ENCODE measurements around the gene ZNF511. TPM values are rescaled to one million over a fixed set of nuclear protein-coding genes. Genes with fewer than 3 reads are reported as not detected.

Gene ZNF511
- total and polyA plus RNA-seq, 2 of the 4 experiments (the other 2 are of a cell fraction), result 13.6 to 32.6 TPM

DNA sequence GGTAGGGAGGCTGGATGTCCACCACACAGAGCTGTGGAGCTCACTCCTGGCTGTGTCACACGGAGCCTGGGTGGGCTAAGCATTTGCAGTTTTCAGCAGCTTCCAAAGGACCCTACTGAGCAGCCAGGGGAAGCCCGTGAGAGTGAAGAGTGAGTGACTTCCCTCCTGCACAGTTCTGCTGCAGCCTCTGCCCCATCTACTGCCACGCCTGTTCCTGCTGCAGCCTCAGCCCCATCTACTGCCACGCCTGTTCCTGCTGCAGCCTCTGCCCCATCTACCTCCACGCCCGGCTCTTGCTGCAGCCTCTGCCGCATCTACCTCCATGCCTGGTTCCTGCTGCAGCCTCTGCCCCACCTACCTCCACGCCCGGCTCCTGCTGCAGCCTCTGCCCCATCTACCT, 44.3 kb upstream of the ZNF511 start:
- H4K8ac ChIP-seq (ENCODE audit: low read depth in 2 of 2, low read length in 2 of 2), result no peak overlapping the region
- no peak overlapping the region for H3K4ac ChIP-seq (ENCODE audit: low read depth, low read length)
- 78% methylated on average over 5 of the region's 9 CpGs; no CpG with 5 or more reads in 1 of the 2 experiments for WGBS, 2 experiments (ENCODE audit: extremely low coverage in 2 of 2, insufficient read length in 1 of 2)
- no peak overlapping the region for H3K18ac ChIP-seq (ENCODE audit: low read depth, low read length)
- no peak overlapping the region for H2BK5ac ChIP-seq (ENCODE audit: low read depth, low read length, poor library complexity, severe bottlenecking)
- CTCF ChIA-PET, result no interaction called here
- no peak overlapping the region for H3K4me3 ChIP-seq (ENCODE audit: insufficient read depth, low read depth, low read length)
- H3K79me1 ChIP-seq (ENCODE audit: low read depth in 1 of 2, low read length in 2 of 2), result peaks cover 0 to 4% of the 10 kb centered on the region in 2 experiments; a peak in 1 of 4 replicates
- no peaks in the 10 kb centered on the region for H3K36me3 ChIP-seq (ENCODE audit: control insufficient read depth, insufficient read depth, low read length)
- H3K27me3 ChIP-seq (ENCODE audit: control insufficient read depth, insufficient read depth, low read length), result no peaks in the 10 kb centered on the region; the same call in 1 of the 2 replicates
- ATAC-seq (ENCODE audit: low read depth), result no peak
- intact Hi-C loops (cut with micrococcal nuclease), result loop anchor here (5.0 kb wide), 1 partner anchor 43 kb away; the partner anchor contains the start of genes TUBGCP2 and ZNF511
- POLR2A ChIA-PET (ENCODE audit: unreplicated experiment), result no interaction called here
- no peak overlapping the region for H3K4me2 ChIP-seq (ENCODE audit: low read depth, low read length)
- H2BK20ac ChIP-seq (ENCODE audit: low read depth, low read length), result no peak overlapping the region
- in situ Hi-C loops (cut with MboI; ENCODE audit: low sequenced_read_pairs), result loop anchor here (25.0 kb wide), 1 partner anchor 602 kb away; no protein-coding TSS in a partner anchor
- no peak overlapping the region for H2AK5ac ChIP-seq (ENCODE audit: low read depth, low read length)
- H4K5ac ChIP-seq (ENCODE audit: low read depth, low read length), result no peak overlapping the region
- no peak overlapping the region for H3K14ac ChIP-seq (replicated peaks; ENCODE audit: low read depth, low read length)
- no peak for DNase-seq
- TF ChIP-seq RCOR1 (IDR thresholded peaks at IDR 0.05; ENCODE audit: insufficient replicate concordance, low read length) (no peak), RAD21 (IDR thresholded peaks at IDR 0.05; ENCODE audit: low read length) (no peak), MAZ (IDR thresholded peaks at IDR 0.05; ENCODE audit: borderline replicate concordance, low read depth, low read length) (no peak), NFE2L2 (IDR thresholded peaks at IDR 0.05; ENCODE audit: low read depth, low read length) (no peak), MAFK (IDR thresholded peaks at IDR 0.05; ENCODE audit: low read depth, low read length) (no peak), SMC3 (IDR thresholded peaks at IDR 0.05; ENCODE audit: low read depth, low read length) (no peak), MXI1 (IDR thresholded peaks at IDR 0.05; ENCODE audit: borderline replicate concordance, low read depth, low read length) (no peak), BHLHE40 (IDR thresholded peaks at IDR 0.05; ENCODE audit: low read depth, low read length) (no peak), FOS (IDR thresholded peaks at IDR 0.05; ENCODE audit: low read depth, low read length) (no peak), CHD1 (IDR thresholded peaks at IDR 0.05; ENCODE audit: low read depth, low read length) (no peak), CEBPB (IDR thresholded peaks at IDR 0.05; ENCODE audit: low read depth, low read length) (no peak), RFX5 (IDR thresholded peaks at IDR 0.05; ENCODE audit: low read depth, low read length) (no peak)
- TF ChIP-seq, protein P1, sequence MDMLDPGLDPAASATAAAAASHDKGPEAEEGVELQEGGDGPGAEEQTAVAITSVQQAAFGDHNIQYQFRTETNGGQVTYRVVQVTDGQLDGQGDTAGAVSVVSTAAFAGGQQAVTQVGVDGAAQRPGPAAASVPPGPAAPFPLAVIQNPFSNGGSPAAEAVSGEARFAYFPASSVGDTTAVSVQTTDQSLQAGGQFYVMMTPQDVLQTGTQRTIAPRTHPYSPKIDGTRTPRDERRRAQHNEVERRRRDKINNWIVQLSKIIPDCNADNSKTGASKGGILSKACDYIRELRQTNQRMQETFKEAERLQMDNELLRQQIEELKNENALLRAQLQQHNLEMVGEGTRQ (IDR thresholded peaks at IDR 0.05; ENCODE audit: low read depth, low read length), result no peak
- TF ChIP-seq, protein P2, sequence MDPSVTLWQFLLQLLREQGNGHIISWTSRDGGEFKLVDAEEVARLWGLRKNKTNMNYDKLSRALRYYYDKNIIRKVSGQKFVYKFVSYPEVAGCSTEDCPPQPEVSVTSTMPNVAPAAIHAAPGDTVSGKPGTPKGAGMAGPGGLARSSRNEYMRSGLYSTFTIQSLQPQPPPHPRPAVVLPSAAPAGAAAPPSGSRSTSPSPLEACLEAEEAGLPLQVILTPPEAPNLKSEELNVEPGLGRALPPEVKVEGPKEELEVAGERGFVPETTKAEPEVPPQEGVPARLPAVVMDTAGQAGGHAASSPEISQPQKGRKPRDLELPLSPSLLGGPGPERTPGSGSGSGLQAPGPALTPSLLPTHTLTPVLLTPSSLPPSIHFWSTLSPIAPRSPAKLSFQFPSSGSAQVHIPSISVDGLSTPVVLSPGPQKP (IDR thresholded peaks at IDR 0.05; ENCODE audit: borderline replicate concordance, low read depth, low read length), result no peak
- no peak overlapping the region for H2AFZ ChIP-seq (replicated peaks; ENCODE audit: low read length, poor library complexity)
- H3K9me1 ChIP-seq (ENCODE audit: insufficient read depth, low read length), result peaks cover 16% of the 10 kb centered on the region
- no TSS peak for BruUV-seq (replicated peaks)
- H3K23ac ChIP-seq (ENCODE audit: low read depth, low read length), result no peak overlapping the region
- no peaks in the 10 kb centered on the region for H4K20me1 ChIP-seq (ENCODE audit: insufficient read depth, low read length)
- H2BK120ac ChIP-seq (ENCODE audit: low read depth, low read length), result no peak overlapping the region
- no peak overlapping the region for H4K91ac ChIP-seq (ENCODE audit: insufficient read depth, low read depth, low read length)
- H3K56ac ChIP-seq (ENCODE audit: extremely low read depth, insufficient read depth, low read length), result no peak overlapping the region
- H2BK15ac ChIP-seq (ENCODE audit: low read depth, low read length), result no peak overlapping the region
- no peak overlapping the region for H3K27ac ChIP-seq (ENCODE audit: insufficient read depth, low read length)
- no peak overlapping the region for H2AK9ac ChIP-seq (replicated peaks; ENCODE audit: low read depth, low read length, poor library complexity)
- peaks cover 11% of the 10 kb centered on the region for H3K4me1 ChIP-seq (ENCODE audit: control insufficient read depth, insufficient read depth, low read length)
- no peaks in the 10 kb centered on the region for H3K9me3 ChIP-seq (ENCODE audit: control insufficient read depth, insufficient read depth, low read length)
- H3K9ac ChIP-seq (ENCODE audit: low read depth, low read length), result no peak overlapping the region
- dilution Hi-C loops (cut with HindIII; ENCODE audit: low sequenced_read_pairs, unreplicated experiment), result no loop called here
